Islet of Langerhans (tissue), 1 donor: ENCODE measurements around the gene HSPA12B.

Source experiments
- FAIRE-seq: peaks from one replicate; lab custom pipeline; 2011; peaks lifted over from hg19 to GRCh38; lab: Jason Lieb, UNC

The HSPA12B gene

DNA sequence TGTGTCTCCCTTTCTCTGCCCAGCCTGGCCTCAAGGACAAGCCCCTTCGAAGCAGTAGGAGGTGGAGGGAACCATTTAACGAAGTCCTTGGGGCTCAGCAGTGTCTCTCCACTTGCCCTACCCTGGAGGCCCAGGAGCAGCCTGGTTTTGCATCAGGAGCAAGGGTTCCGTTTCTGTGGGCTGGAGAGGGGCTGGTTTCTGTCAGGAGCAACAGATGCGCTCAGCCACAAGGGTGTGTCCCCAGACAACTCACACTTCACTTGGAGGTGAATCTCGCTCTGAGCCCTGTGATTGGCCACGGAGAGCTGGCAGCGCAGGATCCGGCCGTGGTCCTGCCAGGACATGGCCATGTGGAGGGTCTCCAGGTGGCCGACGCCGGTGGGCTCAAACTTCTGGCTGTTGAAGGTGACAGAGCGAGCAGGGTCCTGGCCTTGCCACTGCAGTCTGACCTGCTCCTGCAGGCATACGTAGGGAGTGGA lies 27.0 kb upstream of the HSPA12B start:
- no peak for FAIRE-seq

DNA sequence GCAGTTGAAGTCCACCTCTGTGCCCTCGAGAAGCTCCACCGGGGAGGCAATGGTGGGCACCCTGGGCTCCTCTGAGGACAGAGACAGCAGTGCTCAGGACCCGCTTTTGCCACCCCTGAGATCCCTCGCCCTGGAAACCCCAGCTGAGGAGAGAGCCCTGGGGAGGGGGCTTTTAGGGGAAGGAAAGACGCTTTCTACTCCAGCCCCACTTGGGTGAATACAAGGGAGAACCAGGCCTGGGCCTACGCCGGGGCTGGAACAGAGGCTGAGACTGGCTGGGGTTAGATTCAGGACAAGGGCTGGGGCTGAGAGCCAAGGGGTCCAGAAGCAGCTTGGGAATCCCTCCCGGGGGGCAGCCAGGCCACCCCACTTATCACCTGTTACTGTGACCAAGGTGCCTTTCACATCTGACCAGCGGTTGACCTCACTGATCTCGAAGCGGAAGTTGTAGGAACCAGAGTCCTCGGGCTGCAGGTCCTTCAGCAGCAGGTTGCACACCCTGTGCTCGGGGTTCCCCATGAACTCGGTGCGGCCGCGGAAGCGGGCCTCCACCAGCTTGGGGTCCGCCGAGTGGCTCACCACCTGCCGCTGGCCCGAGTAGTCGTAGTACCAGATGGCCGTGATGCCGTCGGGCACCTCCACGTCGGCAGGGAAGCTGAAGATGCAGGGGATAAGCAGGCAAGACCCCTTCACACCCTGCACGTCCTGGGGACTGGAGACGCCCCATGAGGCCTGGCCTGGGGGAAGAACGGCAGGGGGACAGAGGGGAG lies 26.3 kb upstream of the HSPA12B start:
- no peak for FAIRE-seq

GRCh38 chr20:3706774-3707507 lies 25.5 kb upstream of the HSPA12B start:
- FAIRE-seq: no peak

DNA sequence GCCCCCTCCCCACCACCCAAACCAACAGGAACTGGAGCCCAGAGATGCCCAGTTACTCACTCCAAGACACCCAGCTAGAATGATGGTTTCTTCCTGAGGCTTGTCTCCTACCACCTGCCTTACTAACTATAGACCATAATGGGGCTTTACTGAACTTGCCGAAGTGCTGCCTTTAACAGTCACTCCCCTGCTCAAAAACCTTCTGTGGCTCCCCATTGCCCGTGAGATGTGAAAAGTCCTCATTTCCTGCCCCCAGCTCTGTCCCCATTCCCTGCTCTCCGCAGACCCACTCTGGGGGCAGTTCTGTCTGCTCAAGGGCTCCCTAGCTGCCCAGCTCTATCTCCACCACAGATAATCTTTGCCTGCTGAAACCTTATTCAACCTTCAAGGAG lies 25.0 kb upstream of the HSPA12B start:
- no peak for FAIRE-seq

GRCh38 chr20:3710011-3710466 lies 22.4 kb upstream of the HSPA12B start:
- FAIRE-seq: no peak

DNA sequence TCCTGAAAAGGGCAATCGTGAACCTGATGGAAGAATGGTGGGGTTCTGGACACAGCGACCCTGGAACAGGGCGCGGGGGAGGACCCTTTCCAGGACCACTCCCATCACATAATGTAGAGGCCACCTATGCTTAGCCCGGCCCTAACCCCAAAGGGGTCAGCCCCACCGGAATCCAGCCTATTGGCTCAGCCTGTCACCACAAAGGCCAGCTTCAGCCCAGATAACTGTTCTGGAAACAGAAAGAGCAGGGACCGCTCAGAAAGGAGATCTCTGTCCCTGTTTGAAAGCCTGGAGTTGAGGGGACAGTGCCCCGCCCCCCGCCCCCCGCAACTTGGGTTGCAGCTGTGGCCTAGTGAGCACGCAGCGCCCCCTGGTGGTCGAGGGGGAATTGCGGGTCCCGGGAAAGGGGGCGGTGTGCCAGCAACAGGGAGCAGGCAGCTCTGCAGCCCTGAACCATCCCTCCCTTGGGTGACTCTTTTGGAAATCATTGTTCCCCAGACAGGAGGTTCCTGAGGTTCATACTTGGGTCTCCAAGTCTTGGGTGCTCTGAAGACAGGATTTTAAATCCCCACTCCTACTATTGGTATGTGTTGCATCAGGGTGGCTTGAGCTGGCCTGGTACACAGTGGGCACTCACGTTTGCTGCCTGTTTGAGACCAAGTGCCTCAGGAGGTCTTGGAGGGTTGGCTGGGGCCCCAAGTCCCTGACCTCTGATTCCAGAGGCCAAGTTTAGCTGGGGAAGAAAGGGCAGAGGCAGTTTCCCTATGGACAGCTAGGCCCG lies 21.6 kb upstream of the HSPA12B start:
- FAIRE-seq: no peak

- no peak for FAIRE-seq
Measured at GRCh38 chr20:3711484-3711941, 21.0 kb upstream of the HSPA12B start.

DNA sequence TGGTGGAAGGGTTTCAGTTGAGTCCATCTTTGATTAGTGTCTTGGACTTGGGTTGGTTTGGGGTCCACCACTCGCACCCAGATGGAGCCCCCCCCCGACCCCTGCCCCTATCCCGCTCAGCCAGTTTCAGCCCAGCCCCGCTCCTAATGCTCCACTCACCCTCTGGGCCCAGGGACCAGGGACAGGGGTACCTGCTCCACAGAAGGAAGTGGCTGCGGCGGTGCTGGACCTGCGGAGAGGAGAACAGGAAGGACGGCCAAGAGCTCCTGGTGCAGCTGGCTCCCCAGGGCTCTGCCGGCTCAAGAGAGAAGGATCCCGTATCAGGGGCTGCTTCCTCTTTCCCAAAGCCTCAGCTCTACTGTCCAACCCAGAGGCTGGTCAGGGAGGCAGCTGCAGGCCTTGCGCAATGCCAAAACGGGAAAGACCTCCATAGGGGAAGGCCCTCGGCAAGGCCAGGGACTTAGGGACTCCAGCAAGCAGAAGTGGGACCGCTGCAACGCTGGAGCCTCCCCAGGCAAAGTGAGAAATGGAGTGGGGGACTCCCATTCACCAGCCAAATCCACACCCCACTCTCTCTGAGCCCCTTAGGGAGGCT lies 20.1 kb upstream of the HSPA12B start, which contains the start of gene SIGLEC1:
TSS of gene SIGLEC1 (minus strand) at position 322 of the 595 bp plus-strand sequence. CDS start 5,472 bp downstream, outside the sequence.
- no peak for FAIRE-seq

- no peak for FAIRE-seq
Measured at GRCh38 chr20:3714092-3714491, 18.4 kb upstream of the HSPA12B start.

- FAIRE-seq: no peak
Measured at GRCh38 chr20:3716195-3716834, 16.2 kb upstream of the HSPA12B start.

GRCh38 chr20:3719046-3719445 lies 13.4 kb upstream of the HSPA12B start:
- no peak for FAIRE-seq

DNA sequence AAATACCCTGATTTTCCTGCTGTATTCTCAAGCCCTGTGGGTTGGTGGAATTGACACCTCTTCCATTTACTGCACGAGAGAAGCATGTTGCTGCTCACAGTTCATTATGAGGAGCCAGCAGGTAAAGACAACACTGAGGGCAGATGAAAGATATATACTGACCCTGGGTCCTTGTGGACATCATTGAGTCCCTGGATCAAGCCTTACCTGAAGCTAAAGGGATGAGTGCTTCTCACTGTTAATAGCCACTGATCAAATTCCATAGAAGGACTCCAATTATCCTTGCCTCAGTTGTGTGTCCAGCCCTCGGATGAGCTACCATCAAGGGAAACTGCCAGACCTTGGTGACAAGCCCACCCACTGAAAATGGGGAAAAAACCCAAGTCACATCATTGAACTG lies 12.4 kb upstream of the HSPA12B start:
- FAIRE-seq: no peak

- FAIRE-seq: no peak
Measured at GRCh38 chr20:3720626-3721025, 11.9 kb upstream of the HSPA12B start.

DNA sequence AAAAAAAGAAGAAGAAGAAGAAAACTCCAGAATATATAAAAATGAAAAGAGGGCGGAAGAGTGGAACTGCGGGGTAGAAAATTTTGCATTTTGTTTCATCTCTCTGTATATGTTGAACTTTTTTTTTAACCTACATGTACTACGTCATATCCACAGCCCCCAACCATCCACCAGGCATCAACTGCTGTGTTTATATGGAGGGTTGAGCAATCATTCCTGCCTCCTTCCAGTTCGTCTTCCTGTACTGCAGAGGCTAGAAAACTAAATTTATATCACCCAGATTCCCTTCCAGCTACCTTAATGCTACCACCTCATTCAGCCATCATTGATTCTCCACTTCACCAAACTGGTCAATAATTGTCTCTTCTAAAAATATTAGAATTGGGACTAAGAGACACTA lies 10.6 kb upstream of the HSPA12B start:
- FAIRE-seq: no peak

- FAIRE-seq: no peak
Measured at GRCh38 chr20:3723284-3723683, 9.2 kb upstream of the HSPA12B start.

DNA sequence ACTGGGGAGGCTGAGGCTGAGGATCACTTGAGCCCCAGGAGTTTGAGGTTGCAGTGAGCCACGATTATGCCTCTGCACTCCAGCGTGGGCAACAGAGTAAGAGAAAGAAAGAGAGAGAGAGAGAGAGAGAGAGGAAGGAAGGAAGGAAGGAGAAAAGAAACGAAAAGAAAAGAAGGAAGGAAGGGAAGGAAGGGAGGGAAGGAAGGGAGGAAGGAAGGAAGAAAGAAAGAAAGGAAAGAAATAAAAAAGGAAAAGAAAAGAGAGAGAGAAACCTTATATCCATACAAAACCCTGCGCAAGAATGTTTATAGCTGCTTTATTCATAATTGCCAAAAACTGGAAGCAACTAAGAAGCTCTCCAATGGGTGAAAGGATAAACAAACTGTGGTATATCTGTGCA lies 8.1 kb upstream of the HSPA12B start:
- FAIRE-seq: no peak

DNA sequence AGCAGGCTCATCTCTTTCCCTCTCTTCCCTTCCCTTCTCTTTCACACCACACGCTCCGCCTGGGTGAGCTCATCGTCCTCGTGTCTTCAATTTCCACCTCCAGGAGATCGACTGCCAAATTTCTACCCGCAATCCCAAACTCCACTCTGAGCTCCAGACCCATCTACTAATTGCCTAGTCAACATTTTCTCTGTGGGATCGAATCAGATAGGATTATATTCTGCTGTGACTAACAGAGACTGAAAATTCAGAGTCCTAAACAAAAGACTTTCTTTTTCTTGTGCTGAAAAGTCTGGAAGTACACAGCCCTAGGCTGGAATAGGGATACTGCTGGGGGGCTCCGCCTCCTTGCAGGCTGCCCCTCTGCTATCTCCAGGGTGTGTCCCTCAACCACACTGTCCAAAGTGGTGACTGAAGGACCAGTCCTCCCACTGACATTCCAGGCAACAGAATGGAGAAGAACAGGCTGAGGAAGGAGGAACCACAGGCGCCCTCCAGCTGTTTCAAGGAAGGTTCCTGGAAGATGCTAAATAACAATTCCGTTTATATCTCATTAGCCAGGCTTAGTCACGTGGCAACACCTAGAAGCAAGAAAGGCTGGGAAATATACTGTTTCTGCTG lies 5.0 kb upstream of the HSPA12B start:
- FAIRE-seq: no peak

- no peak for FAIRE-seq
Measured at GRCh38 chr20:3728354-3728753, 4.1 kb upstream of the HSPA12B start.

GRCh38 chr20:3728876-3729275 lies 3.6 kb upstream of the HSPA12B start:
- FAIRE-seq: no peak

- FAIRE-seq: no peak
Measured at GRCh38 chr20:3729378-3729777, 3.1 kb upstream of the HSPA12B start.
